Stromal cell of bone marrow (primary cell): Measurements from ENCODE around the gene ZNF302.
A peak's percentile ranks its signal among the peaks of the same experiment; 100 is the strongest.

Experiments used
- DNase-seq: peaks from one replicate; pipeline ENCODE4 v3.0.0-alpha.2; 2012; ENCODE audit warnings: low read depth

The ZNF302 gene

GRCh38 chr19:34732612-34733211 is 55.2 kb downstream of the ZNF302 start:
- no peak for DNase-seq

GRCh38 chr19:34733266-34733745 is 55.8 kb downstream of the ZNF302 start:
- no peak for DNase-seq

- peak; percentile 83 for DNase-seq
These were observed 56.5 kb downstream of the ZNF302 start, which contains the start of gene ZNF181 for GRCh38 chr19:34733746-34734536. ZNF181 (plus strand) TSS chr19:34734243; CDS start chr19:34735038, 795 bp downstream.

- DNase-seq = peak; percentile 80
These were observed 57.1 kb downstream of the ZNF302 start for GRCh38 chr19:34734537-34735103.
